OCI-LY3 (cell line): ENCODE results near the gene WHAMM.

Experiments used
- H2AFZ ChIP-seq: fragments of 200-600, 300-600 bp; shearing (Covaris generic); 2 replicates; pipeline ENCODE4 v1.6.0; 2014; ENCODE audit warnings: antibody characterized with exemption, low read depth, low read length
- H3K27ac ChIP-seq: fragments of 200-600, 300-600 bp; sonication (generic); 2 replicates; pipeline ENCODE4 v1.5.1; 2014; ENCODE audit warnings: mild to moderate bottlenecking, low read length, moderate library complexity, mixed read lengths
- H3K27me3 ChIP-seq: fragments of 200-600, 300-600 bp; sonication (generic); 2 replicates; pipeline ENCODE4 v1.6.1; 2014; ENCODE audit warnings: low read depth, low read length, mixed read lengths
- H3K36me3 ChIP-seq: fragments of 200-600, 300-600 bp; sonication (generic); replicated peaks from 2 replicates; pipeline ENCODE3; 2014; ENCODE audit warnings: low read depth, low read length, mixed read lengths
- H3K4me1 ChIP-seq: fragments of 300-600, 200-600 bp; sonication (generic); 2 replicates; pipeline ENCODE4 v1.6.1; 2014; ENCODE audit warnings: low read length, mixed read lengths
- H3K4me2 ChIP-seq: fragments of 200-600, 300-600 bp; sonication (generic); 2 replicates; pipeline ENCODE4 v1.6.1; 2014; ENCODE audit warnings: low read length, mixed read lengths
- H3K4me3 ChIP-seq: fragments of 300-600, 200-600 bp; sonication (generic); 2 replicates; pipeline ENCODE4 v1.5.1; 2014; ENCODE audit warnings: antibody characterized with exemption, mild to moderate bottlenecking, low read length, moderate library complexity
- H3K79me2 ChIP-seq: fragments of 300-600, 200-600 bp; shearing (Covaris generic); 2 replicates; pipeline ENCODE4 v1.6.1; 2014; ENCODE audit warnings: mild to moderate bottlenecking, low read length, mixed read lengths
- H3K9ac ChIP-seq: fragments of 300-600, 200-600 bp; shearing (Covaris generic); 2 replicates; pipeline ENCODE4 v1.6.0; 2014; ENCODE audit warnings: mild to moderate bottlenecking, low read length, moderate library complexity
- H3K9me3 ChIP-seq: fragments of 200-600, 300-600 bp; shearing (Covaris generic); 2 replicates; pipeline ENCODE4 v1.6.1; 2014; ENCODE audit warnings: low read length, mixed read lengths; ENCODE audit not compliant: insufficient read depth
- H4K20me1 ChIP-seq: fragments of 200-600, 300-600 bp; sonication (generic); 2 replicates; pipeline ENCODE4 v1.6.1; 2016; ENCODE audit warnings: low read length, mixed read lengths; ENCODE audit not compliant: insufficient read depth
- CTCF ChIP-seq: fragments of 200-600, 300-600 bp; sonication (generic); IDR thresholded peaks from 2 replicates; pipeline ENCODE4 v1.5.1; 2014; ENCODE audit warnings: antibody characterized with exemption, low read length, low read depth
- EZH2phosphoT487 ChIP-seq: fragments of 200-600 bp; shearing (Covaris generic); IDR thresholded peaks from 2 replicates; pipeline ENCODE4 v1.6.1; 2018; ENCODE audit warnings: antibody characterized with exemption, mixed run types, low read depth

Gene WHAMM

GRCh38 chr15:82839136-82839535 is 29.7 kb downstream of the WHAMM start:
- H2AFZ ChIP-seq = no peak overlapping the region
- no peak overlapping the region for H3K9ac ChIP-seq
- no peaks in the 10 kb centered on the region for H3K9me3 ChIP-seq
- H3K36me3 ChIP-seq = peaks cover 45% of the 10 kb centered on the region
- TF ChIP-seq EZH2phosphoT487 (no peak), CTCF (no peak)
- H4K20me1 ChIP-seq = peaks cover 23% of the 10 kb centered on the region
- H3K4me3 ChIP-seq = no peak overlapping the region
- peaks cover 11% of the 10 kb centered on the region for H3K4me1 ChIP-seq
- no peak overlapping the region for H3K4me2 ChIP-seq
- H3K79me2 ChIP-seq = no peaks in the 10 kb centered on the region
- H3K27ac ChIP-seq = no peak overlapping the region
- no peaks in the 10 kb centered on the region for H3K27me3 ChIP-seq

GRCh38 chr15:82840166-82840565 is 30.7 kb downstream of the WHAMM start:
- Histone ChIP-seq H3K9ac (no peak overlapping the region), H3K36me3 (peaks cover 36% of the 10 kb centered on the region), H3K4me1 (peaks cover 22% of the 10 kb centered on the region), H3K27ac (no peak overlapping the region), H3K4me3 (no peak overlapping the region), H3K79me2 (no peaks in the 10 kb centered on the region), H2AFZ (no peak overlapping the region), H4K20me1 (peaks cover 23% of the 10 kb centered on the region), H3K4me2 (no peak overlapping the region), H3K9me3 (no peaks in the 10 kb centered on the region), H3K27me3 (no peaks in the 10 kb centered on the region)
- TF ChIP-seq CTCF = no peak
- no peak for TF ChIP-seq EZH2phosphoT487

GRCh38 chr15:82843566-82843965 is 34.1 kb downstream of the WHAMM start:
- H3K79me2 ChIP-seq = no peaks in the 10 kb centered on the region
- H3K4me2 ChIP-seq = peak overlapping the region; percentile 74
- H3K9ac ChIP-seq = no peak overlapping the region
- no peaks in the 10 kb centered on the region for H3K27me3 ChIP-seq
- H3K4me1 ChIP-seq = peaks cover 24% of the 10 kb centered on the region
- H3K4me3 ChIP-seq = peak overlapping the region; percentile 68
- H4K20me1 ChIP-seq = 0 out of 2 replicates have a peak, but pooled peaks cover 1% of the 10 kb centered on the region
- no peak overlapping the region for H3K27ac ChIP-seq
- no peaks in the 10 kb centered on the region for H3K9me3 ChIP-seq
- H3K36me3 ChIP-seq = peaks cover 2% of the 10 kb centered on the region
- no peak for TF ChIP-seq CTCF
- no peak for TF ChIP-seq EZH2phosphoT487
- no peak overlapping the region for H2AFZ ChIP-seq

- no peaks in the 10 kb centered on the region for H3K27me3 ChIP-seq
- H4K20me1 ChIP-seq = no peaks in the 10 kb centered on the region
- no peaks in the 10 kb centered on the region for H3K9me3 ChIP-seq
- no peak overlapping the region for H3K4me3 ChIP-seq
- no peaks in the 10 kb centered on the region for H3K79me2 ChIP-seq
- no peak overlapping the region for H3K4me2 ChIP-seq
- H3K9ac ChIP-seq = no peak overlapping the region
- no peaks in the 10 kb centered on the region for H3K36me3 ChIP-seq
- TF ChIP-seq CTCF = no peak
- TF ChIP-seq EZH2phosphoT487 = no peak
- H2AFZ ChIP-seq = no peak overlapping the region
- H3K4me1 ChIP-seq = peaks cover 32% of the 10 kb centered on the region
- no peak overlapping the region for H3K27ac ChIP-seq
Measured at GRCh38 chr15:82845686-82846085, 36.3 kb downstream of the WHAMM start.
